HEK293 (cell line): Measurements from ENCODE around the gene PEX16.
A peak's percentile ranks its signal among the peaks of the same experiment; 100 is the strongest.

Experiments
- BCL11A ChIP-seq: fragments of 450-650 bp; formaldehyde crosslinking; IDR thresholded peaks from 2 replicates; pipeline ENCODE4 v1.5.1; 2016; ENCODE audit warnings: low read depth, missing biosample characterization, missing genetic modification characterization
- EGR2 ChIP-seq: fragments of 450-650 bp; formaldehyde crosslinking; IDR thresholded peaks from 2 replicates; pipeline ENCODE4 v1.5.1; 2016; ENCODE audit warnings: low read depth, missing biosample characterization, missing genetic modification characterization
- GLIS2 ChIP-seq: fragments of 450-650 bp; formaldehyde crosslinking; IDR thresholded peaks from 2 replicates; pipeline ENCODE4 v1.5.1; 2016; ENCODE audit warnings: missing biosample characterization, missing genetic modification characterization
- KLF17 ChIP-seq: fragments of 450-650 bp; formaldehyde crosslinking; IDR thresholded peaks from 2 replicates; pipeline ENCODE4 v1.5.1; 2016; ENCODE audit warnings: missing biosample characterization, missing genetic modification characterization
- SP3 ChIP-seq: fragments of 450-650 bp; formaldehyde crosslinking; IDR thresholded peaks from 2 replicates; pipeline ENCODE4 v1.5.1; 2016; ENCODE audit warnings: missing biosample characterization, missing genetic modification characterization
- ZBTB17 ChIP-seq: fragments of 450-650 bp; formaldehyde crosslinking; IDR thresholded peaks from 2 replicates; pipeline ENCODE4 v1.5.1; 2016; ENCODE audit warnings: missing biosample characterization, missing genetic modification characterization
- ZBTB20 ChIP-seq: fragments of 450-650 bp; formaldehyde crosslinking; IDR thresholded peaks from 2 replicates; pipeline ENCODE4 v1.5.1; 2016; ENCODE audit warnings: missing biosample characterization, missing genetic modification characterization
- ZBTB26 ChIP-seq: fragments of 450-650 bp; formaldehyde crosslinking; optimal IDR thresholded peaks from 2 replicates; pipeline ENCODE3; 2016; ENCODE audit warnings: missing biosample characterization, mild to moderate bottlenecking, missing genetic modification characterization
- ZBTB8A ChIP-seq: fragments of 450-650 bp; formaldehyde crosslinking; IDR thresholded peaks from 2 replicates; pipeline ENCODE4 v1.5.1; 2016; ENCODE audit warnings: missing biosample characterization, missing genetic modification characterization
- ZNF112 ChIP-seq: fragments of 450-650 bp; formaldehyde crosslinking; IDR thresholded peaks from 2 replicates; pipeline ENCODE4 v1.5.0; 2017; ENCODE audit warnings: missing biosample characterization, missing genetic modification characterization
- ZNF175 ChIP-seq: fragments of 450-650 bp; formaldehyde crosslinking; IDR thresholded peaks from 2 replicates; pipeline ENCODE4 v1.5.1; 2016; ENCODE audit warnings: missing biosample characterization, missing genetic modification characterization
- ZNF202 ChIP-seq: fragments of 450-650 bp; formaldehyde crosslinking; IDR thresholded peaks from 2 replicates; pipeline ENCODE4 v1.5.1; 2016; ENCODE audit warnings: missing biosample characterization, missing genetic modification characterization, borderline replicate concordance
- ZNF324 ChIP-seq: fragments of 450-650 bp; formaldehyde crosslinking; IDR thresholded peaks from 2 replicates; pipeline ENCODE4 v1.5.1; 2016; ENCODE audit warnings: missing biosample characterization, missing genetic modification characterization
- ZNF518A ChIP-seq: fragments of 450-650 bp; formaldehyde crosslinking; conservative IDR thresholded peaks from 2 replicates; pipeline ENCODE4 v1.5.1; 2016; ENCODE audit warnings: low read depth, missing biosample characterization, missing genetic modification characterization
- ZNF548 ChIP-seq: fragments of 450-650 bp; formaldehyde crosslinking; IDR thresholded peaks from 2 replicates; pipeline ENCODE4 v1.5.1; 2016; ENCODE audit warnings: missing biosample characterization, missing genetic modification characterization
- ZNF558 ChIP-seq: fragments of 450-650 bp; formaldehyde crosslinking; IDR thresholded peaks from 2 replicates; pipeline ENCODE4 v1.5.1; 2016; ENCODE audit warnings: missing biosample characterization, missing genetic modification characterization
- ZNF654 ChIP-seq: fragments of 450-650 bp; formaldehyde crosslinking; IDR thresholded peaks from 2 replicates; pipeline ENCODE4 v1.5.1; 2016; ENCODE audit warnings: low read depth, missing biosample characterization, missing genetic modification characterization
- ZNF76 ChIP-seq: fragments of 450-650 bp; formaldehyde crosslinking; IDR thresholded peaks from 2 replicates; pipeline ENCODE4; 2016; ENCODE audit warnings: low read depth, missing biosample characterization, missing genetic modification characterization, borderline replicate concordance
- TF ChIP-seq, protein P1 (sequence below): fragments of 450-650 bp; formaldehyde crosslinking; IDR thresholded peaks from 2 replicates; pipeline ENCODE4 v1.5.1; 2016; ENCODE audit warnings: missing biosample characterization, missing genetic modification characterization
- TF ChIP-seq, protein P2 (sequence below): fragments of 450-650 bp; formaldehyde crosslinking; IDR thresholded peaks from 2 replicates; pipeline ENCODE4 v1.5.1; 2017; ENCODE audit warnings: missing biosample characterization, missing genetic modification characterization
- TF ChIP-seq, protein P3 (sequence below): fragments of 450-650 bp; formaldehyde crosslinking; IDR thresholded peaks from 2 replicates; pipeline ENCODE4; 2016; ENCODE audit warnings: missing biosample characterization, missing genetic modification characterization
- TF ChIP-seq, protein P4 (sequence below): fragments of 450-650 bp; formaldehyde crosslinking; IDR thresholded peaks from 2 replicates; pipeline ENCODE4 v1.5.1; 2016; ENCODE audit warnings: missing biosample characterization, missing genetic modification characterization

Gene PEX16

GRCh38 chr11:45899448-45900174, 18.1 kb downstream of the PEX16 start (continued):
- TF ChIP-seq, protein P1, sequence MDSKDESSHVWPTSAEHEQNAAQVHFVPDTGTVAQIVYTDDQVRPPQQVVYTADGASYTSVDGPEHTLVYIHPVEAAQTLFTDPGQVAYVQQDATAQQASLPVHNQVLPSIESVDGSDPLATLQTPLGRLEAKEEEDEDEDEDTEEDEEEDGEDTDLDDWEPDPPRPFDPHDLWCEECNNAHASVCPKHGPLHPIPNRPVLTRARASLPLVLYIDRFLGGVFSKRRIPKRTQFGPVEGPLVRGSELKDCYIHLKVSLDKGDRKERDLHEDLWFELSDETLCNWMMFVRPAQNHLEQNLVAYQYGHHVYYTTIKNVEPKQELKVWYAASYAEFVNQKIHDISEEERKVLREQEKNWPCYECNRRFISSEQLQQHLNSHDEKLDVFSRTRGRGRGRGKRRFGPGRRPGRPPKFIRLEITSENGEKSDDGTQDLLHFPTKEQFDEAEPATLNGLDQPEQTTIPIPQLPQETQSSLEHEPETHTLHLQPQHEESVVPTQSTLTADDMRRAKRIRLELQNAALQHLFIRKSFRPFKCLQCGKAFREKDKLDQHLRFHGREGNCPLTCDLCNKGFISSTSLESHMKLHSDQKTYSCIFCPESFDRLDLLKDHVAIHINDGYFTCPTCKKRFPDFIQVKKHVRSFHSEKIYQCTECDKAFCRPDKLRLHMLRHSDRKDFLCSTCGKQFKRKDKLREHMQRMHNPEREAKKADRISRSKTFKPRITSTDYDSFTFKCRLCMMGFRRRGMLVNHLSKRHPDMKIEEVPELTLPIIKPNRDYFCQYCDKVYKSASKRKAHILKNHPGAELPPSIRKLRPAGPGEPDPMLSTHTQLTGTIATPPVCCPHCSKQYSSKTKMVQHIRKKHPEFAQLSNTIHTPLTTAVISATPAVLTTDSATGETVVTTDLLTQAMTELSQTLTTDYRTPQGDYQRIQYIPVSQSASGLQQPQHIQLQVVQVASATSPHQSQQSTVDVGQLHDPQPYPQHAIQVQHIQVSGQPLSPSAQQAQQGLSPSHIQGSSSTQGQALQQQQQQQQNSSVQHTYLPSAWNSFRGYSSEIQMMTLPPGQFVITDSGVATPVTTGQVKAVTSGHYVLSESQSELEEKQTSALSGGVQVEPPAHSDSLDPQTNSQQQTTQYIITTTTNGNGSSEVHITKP (tag by site-specific recombination) = peak; percentile 98
- TF ChIP-seq ZNF324 (tag by site-specific recombination) = 0 out of 2 replicates have a peak, but pooled peaks have one; percentile 41
- peak; percentile 72 for TF ChIP-seq SP3
- TF ChIP-seq ZBTB17 (tag by site-specific recombination) = peak; percentile 97
- TF ChIP-seq EGR2 (tag by site-specific recombination) = no peak
- no peak for TF ChIP-seq BCL11A (tag by site-specific recombination)
- peak; percentile 87 for TF ChIP-seq ZBTB20 (tag by site-specific recombination)
- no peak for TF ChIP-seq ZNF548
- TF ChIP-seq ZNF76 (tag by site-specific recombination) = 0 out of 2 replicates have a peak, but pooled peaks have one; percentile 56
- TF ChIP-seq GLIS2 (tag by site-specific recombination) = peak; percentile 51
- TF ChIP-seq ZNF112 (tag by site-specific recombination) = no peak
- TF ChIP-seq ZNF175 = no peak
- TF ChIP-seq, protein P2, sequence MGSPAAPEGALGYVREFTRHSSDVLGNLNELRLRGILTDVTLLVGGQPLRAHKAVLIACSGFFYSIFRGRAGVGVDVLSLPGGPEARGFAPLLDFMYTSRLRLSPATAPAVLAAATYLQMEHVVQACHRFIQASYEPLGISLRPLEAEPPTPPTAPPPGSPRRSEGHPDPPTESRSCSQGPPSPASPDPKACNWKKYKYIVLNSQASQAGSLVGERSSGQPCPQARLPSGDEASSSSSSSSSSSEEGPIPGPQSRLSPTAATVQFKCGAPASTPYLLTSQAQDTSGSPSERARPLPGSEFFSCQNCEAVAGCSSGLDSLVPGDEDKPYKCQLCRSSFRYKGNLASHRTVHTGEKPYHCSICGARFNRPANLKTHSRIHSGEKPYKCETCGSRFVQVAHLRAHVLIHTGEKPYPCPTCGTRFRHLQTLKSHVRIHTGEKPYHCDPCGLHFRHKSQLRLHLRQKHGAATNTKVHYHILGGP (tag by site-specific recombination) = no peak
- TF ChIP-seq ZBTB8A (tag by site-specific recombination) = peak; percentile 31; the same call in 1 of the 2 replicates
- TF ChIP-seq KLF17 (tag by site-specific recombination) = 0 out of 2 replicates have a peak, but pooled peaks have one; percentile 36
- TF ChIP-seq ZBTB26 (tag by site-specific recombination) = peak; percentile 64
- TF ChIP-seq, protein P3, sequence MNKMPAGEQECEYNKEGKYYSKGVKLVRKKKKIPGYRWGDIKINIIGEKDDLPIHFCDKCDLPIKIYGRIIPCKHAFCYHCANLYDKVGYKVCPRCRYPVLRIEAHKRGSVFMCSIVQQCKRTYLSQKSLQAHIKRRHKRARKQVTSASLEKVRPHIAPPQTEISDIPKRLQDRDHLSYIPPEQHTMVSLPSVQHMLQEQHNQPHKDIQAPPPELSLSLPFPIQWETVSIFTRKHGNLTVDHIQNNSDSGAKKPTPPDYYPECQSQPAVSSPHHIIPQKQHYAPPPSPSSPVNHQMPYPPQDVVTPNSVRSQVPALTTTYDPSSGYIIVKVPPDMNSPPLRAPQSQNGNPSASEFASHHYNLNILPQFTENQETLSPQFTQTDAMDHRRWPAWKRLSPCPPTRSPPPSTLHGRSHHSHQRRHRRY = no peak
- TF ChIP-seq ZNF202 (tag by site-specific recombination) = no peak
- TF ChIP-seq ZNF654 (tag by site-specific recombination) = no peak
- TF ChIP-seq, protein P4, sequence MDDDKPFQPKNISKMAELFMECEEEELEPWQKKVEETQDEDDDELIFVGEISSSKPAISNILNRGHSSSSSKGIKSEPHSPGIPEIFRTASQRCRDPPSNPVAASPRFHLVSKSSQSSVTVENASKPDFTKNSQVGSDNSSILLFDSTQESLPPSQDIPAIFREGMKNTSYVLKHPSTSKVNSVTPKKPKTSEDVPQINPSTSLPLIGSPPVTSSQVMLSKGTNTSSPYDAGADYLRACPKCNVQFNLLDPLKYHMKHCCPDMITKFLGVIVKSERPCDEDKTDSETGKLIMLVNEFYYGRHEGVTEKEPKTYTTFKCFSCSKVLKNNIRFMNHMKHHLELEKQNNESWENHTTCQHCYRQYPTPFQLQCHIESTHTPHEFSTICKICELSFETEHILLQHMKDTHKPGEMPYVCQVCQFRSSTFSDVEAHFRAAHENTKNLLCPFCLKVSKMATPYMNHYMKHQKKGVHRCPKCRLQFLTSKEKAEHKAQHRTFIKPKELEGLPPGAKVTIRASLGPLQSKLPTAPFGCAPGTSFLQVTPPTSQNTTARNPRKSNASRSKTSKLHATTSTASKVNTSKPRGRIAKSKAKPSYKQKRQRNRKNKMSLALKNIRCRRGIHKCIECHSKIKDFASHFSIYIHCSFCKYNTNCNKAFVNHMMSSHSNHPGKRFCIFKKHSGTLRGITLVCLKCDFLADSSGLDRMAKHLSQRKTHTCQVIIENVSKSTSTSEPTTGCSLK (tag by site-specific recombination) = no peak
- TF ChIP-seq ZNF518A = no peak
- no peak for TF ChIP-seq ZNF558 (tag by site-specific recombination)
